GM19397 (cell line): ENCODE results near the gene SLC7A9.

Source experiments
- ATAC-seq: cut with Tn5 transposase; IDR thresholded peaks from one replicate; pipeline ENCODE4 v1.9.1; 2021; ENCODE audit warnings: mild to moderate bottlenecking, moderate library complexity; ENCODE audit not compliant: unreplicated experiment

SLC7A9 gene

DNA sequence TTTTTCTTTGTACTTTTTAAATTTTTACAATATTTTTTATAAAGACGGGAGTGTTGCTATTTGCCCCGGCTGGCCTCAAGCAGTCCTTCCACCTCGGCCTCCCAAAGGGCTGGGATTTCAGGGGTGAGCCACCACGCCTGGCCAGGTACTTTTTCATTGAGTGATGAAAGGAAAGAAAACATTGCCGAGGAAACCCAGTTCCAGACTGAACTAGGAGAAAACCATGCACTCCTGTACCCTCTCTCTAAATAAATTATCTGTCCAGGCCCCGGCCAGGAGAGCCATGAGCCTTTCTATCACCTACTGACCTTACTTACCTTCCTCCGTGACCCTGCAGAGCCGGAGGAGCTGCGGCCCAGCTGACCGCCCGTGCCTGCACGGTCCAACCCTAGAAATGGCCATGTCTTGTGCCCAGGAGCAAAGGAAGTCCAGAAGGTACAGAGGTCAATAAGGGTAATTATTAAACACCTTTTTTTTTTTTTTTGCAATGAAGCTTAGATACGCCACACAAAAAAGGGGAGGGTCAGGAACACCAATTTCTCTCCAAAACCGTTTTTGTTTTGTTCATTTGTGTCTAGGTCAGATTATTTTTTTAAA lies at the start of gene SLC7A9:
TSS of gene SLC7A9 (minus strand) at position 399 of the 597 bp plus-strand sequence. CDS start 1,233 bp downstream, outside the sequence.
- no peak for ATAC-seq

DNA sequence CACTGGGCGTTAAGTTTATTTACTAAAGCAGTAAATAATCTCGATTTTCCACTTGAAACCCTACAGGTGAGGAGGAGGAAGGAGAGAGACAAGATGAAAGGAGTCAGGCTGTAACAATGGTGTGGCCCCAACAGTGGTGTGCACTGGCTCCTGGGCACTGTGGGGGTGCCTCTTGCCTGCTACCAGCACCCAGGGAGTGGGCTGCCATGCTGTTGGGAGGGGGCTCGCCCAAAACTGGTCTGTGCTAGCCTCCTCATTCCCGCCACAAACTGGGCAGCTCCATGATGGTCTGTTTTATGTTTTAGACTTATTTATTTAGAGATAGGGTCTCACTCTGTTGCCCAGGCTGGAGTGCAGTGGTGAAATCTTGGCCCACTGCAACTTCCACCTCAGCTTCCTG lies 49.8 kb upstream of the SLC7A9 start:
- ATAC-seq = no peak

GRCh38 chr19:32917616-32917996 lies 48.0 kb upstream of the SLC7A9 start:
- ATAC-seq = no peak

- ATAC-seq = no peak
These were observed 47.5 kb upstream of the SLC7A9 start for GRCh38 chr19:32916969-32917615.

GRCh38 chr19:32914879-32915660 lies 45.5 kb upstream of the SLC7A9 start:
- no peak for ATAC-seq

DNA sequence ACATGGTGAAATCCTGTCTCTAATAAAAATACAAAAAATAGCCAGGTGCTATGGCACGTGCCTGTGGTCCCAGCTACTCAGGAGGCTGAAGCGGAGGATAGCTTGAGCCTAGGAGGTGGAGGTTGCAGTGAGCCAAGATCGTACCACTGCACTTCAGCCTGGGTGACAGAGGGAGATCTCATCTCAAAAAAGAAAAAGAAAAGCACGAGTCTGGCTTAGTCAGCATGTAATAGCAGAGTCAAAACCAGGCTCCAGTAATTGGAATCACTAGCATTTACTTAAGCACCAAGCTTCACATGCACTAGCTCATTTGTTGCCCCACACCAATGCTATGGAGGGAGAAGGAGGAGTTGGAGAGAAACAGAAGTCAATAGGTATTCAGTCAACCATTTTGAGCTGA lies 41.9 kb upstream of the SLC7A9 start:
- no peak for ATAC-seq

- ATAC-seq = no peak
These were observed 41.3 kb upstream of the SLC7A9 start for GRCh38 chr19:32910874-32911273.

DNA sequence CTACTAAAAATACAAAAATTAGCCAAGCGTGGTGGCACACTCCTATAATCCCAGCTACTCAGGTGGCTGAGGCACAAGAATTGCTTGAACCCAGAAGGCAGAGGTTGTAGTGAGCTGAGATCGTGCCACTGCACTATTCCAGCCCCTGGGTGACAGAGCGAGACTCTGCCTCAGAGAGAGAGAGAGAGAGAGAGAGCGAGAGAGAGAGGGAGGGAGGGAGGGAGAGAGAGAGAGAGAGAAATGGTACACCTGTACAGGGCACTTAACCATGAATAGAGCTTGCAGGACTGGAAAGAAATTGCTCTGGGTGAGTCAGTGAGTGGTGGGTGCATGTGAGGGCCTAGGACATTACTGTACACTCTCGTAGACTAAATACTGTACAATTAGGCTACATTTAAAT lies 40.5 kb upstream of the SLC7A9 start:
- ATAC-seq = no peak

GRCh38 chr19:32909257-32909656 lies 39.7 kb upstream of the SLC7A9 start:
- no peak for ATAC-seq

DNA sequence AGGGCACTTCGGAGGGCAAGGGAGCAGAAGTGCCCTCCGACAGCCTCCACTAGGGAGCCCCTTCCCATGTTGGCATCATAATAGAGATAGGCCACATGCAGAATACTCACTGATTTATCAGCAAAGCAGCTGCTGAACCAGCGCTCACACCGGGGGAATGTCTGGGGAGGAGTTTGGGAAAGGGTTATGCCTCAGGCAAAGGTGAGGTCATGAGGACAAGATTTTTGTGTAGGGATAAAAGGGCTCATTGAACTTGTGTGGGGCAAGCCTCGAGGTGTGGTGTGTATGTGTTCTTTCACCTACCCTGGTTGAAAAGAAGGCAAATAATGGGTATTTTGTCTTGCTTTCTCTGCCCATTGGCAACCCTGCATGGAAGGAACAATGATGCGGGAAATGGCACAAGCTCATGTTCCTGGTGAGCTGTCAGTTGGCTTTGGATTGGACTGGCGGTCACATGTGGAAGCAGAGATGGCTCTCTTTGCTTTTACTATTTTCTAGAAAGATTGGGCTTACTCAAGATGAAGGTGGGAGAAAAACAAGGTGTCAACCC lies 39.1 kb upstream of the SLC7A9 start:
- ATAC-seq = no peak

DNA sequence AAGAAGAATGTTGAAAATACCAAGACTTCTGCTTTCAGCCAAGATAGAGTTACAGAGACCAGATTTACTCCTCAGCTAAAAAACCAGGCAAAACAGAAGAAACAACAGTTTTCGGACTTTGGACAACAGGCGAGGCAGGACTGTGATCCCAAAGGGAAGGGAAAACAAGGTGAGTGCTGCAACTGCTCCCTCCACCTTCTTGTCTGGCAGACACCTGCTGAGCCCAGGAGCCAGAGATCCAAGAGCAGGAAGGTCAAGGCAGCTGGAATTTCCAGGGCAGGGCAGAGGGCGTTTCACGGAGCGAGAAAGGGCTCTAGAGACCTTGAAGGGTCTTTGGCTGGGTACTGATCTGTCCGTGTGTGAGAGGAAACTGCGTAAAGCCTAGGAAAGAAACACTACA lies 32.9 kb upstream of the SLC7A9 start:
- no peak for ATAC-seq

DNA sequence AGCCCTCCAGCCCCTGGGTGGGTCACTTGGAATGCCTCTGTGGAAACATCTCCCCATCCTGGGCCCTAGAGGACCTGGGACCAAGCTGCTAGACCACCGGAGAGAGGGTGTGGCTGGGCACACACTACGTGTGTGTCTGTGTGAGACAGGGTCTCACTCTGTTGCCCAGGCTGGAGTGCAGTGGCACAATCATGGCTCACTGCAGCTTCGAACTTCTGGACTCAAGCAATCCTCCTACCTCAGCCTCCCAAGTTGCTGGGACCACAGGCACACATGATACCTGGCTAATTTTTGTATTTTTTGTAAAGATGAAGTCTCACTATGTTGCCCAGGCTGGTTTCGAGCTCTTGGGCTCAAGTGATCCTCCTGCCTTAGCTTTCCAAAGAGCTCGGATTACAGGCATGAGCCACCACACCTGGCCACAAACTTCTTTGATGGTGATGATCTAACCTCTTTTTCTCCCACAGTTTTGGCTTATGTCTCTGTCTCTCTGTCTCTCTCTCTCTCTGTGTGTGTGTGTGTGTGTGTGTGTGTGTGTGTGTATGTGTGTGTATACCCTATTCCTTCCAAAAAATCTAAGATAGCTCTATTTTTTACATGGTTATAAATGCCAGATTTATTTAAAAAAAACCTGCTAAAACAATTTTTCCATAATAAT lies 32.1 kb upstream of the SLC7A9 start:
- ATAC-seq = no peak

DNA sequence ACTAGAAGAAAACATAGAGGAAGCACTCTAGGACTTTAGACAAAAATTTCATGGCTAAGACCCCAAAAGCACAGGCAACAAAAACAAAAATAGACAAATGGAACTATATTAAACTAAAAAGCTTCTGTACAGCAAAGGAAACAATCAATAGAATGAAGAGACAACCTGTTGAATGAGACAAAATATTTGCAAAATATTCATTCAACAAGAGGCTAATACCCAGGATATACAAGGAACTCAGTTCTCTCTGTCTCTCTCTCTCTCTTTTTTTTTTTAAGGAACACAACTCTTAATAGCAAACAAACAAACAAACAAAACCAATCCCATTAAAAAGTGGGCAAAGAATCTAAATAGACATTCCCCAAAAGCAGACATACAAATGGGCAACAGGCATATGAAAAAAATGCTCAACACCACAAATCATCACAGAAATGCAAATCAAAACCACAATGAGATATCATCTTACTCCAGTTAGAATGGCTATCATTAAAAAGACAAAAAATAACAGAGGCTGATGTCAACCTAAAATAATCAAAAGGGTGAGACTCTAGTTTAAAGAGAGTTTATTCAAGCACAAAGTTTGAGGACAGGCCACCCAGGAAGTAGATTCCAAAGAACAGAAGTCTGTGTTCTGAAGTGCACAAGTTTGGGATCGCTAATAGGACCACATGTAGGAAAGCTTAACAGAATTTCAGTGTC lies 27.1 kb upstream of the SLC7A9 start:
- ATAC-seq = no peak

GRCh38 chr19:32895384-32895783 lies 25.8 kb upstream of the SLC7A9 start:
- ATAC-seq = no peak

DNA sequence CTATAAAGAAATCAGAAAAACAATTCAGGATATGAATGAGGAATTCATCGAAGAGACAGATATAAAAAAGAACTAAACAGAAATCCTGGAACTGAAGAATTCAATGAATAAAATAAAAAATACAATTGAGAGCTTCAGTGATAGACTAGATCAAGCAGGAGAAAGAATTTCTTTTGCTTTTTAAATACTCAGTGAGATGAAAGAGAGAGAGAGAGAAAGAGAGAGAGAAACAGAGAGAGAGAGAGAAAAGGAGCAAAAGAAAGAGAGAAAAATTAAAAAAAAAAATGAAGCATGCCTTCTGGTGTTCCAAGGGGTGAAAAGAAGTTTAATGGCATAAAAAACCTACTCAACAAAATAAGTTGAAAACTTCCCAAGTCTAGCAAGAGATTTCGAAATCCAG lies 22.0 kb upstream of the SLC7A9 start:
- no peak for ATAC-seq

GRCh38 chr19:32890841-32891240 lies 21.3 kb upstream of the SLC7A9 start:
- no peak for ATAC-seq

DNA sequence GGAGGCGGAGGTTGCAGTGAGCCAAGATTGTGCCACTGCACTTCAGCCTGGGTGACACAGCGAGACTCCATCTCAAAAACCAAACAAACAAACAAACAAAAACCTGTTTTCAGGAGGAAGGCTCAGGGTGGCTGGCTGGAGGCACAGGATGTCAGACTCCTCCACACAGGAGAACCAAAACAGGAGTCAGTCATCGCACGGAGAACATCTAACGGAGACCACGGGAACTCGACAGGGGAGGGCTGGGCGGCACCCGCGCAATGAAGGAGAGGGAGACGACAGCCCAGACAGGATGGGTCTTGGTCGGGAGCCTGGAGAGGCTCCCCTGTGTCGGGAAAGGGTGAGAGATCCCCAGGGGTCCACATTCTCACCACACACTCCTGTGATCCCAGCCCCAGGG lies 20.8 kb upstream of the SLC7A9 start:
- no peak for ATAC-seq

- ATAC-seq = no peak
These were observed 19.8 kb upstream of the SLC7A9 start for GRCh38 chr19:32889137-32889934.

GRCh38 chr19:32887572-32888215 lies 18.1 kb upstream of the SLC7A9 start:
- no peak for ATAC-seq
